GM23338 (cell line): ENCODE measurements around the gene GCK. TPM values are rescaled to one million over a fixed set of nuclear protein-coding genes. Genes with fewer than 3 reads are reported as not detected.

Experiments used
- ATAC-seq: fragments of 200-7000 bp; cut with Tn5 transposase; 3 replicates; pipeline ENCODE4 v1.9.1; 2020
- DNase-seq: peaks from one replicate; pipeline ENCODE4 v3.0.0-alpha.2; 2015; ENCODE audit warnings: low spot score
- H2AFZ ChIP-seq: fragments of 200-600 bp; sonication (generic); 2 replicates; pipeline ENCODE4 v1.8.0; 2016; ENCODE audit warnings: antibody characterized with exemption, mild to moderate bottlenecking, moderate library complexity
- H3F3A ChIP-seq: fragments of 200-600 bp; sonication (generic); replicated peaks from 2 replicates; pipeline ENCODE4 v1.8.0; 2017; ENCODE audit warnings: antibody characterized with exemption, mixed run types, low read depth
- H3K27ac ChIP-seq: fragments of 200-600 bp; sonication (generic); 2 replicates; pipeline ENCODE4 v1.6.1; 2016; ENCODE audit warnings: low read depth
- H3K27me3 ChIP-seq: fragments of 200-600 bp; sonication (generic); 2 replicates; pipeline ENCODE4 v1.8.0; 2016; ENCODE audit warnings: mild to moderate bottlenecking, mixed run types, moderate library complexity; ENCODE audit not compliant: insufficient read depth
- H3K36me3 ChIP-seq: fragments of 200-600 bp; sonication (generic); 2 replicates; pipeline ENCODE4 v1.8.0; 2016; ENCODE audit warnings: mild to moderate bottlenecking; ENCODE audit not compliant: insufficient read depth
- H3K4me1 ChIP-seq: fragments of 200-600 bp; sonication (generic); 2 replicates; pipeline ENCODE4 v1.8.0; 2016; ENCODE audit warnings: mild to moderate bottlenecking, moderate library complexity; ENCODE audit not compliant: insufficient read depth
- H3K4me2 ChIP-seq: fragments of 200-600 bp; sonication (generic); 2 replicates; pipeline ENCODE4 v1.7.1; 2017; ENCODE audit warnings: mixed run types
- H3K4me3 ChIP-seq: fragments of 200-600 bp; sonication (generic); 2 replicates; pipeline ENCODE4 v1.6.1; 2016; ENCODE audit warnings: mixed run types
- H3K79me2 ChIP-seq: fragments of 200-600 bp; sonication (generic); replicated peaks from 2 replicates; pipeline ENCODE4 v1.8.0; 2017; ENCODE audit warnings: mild to moderate bottlenecking; ENCODE audit not compliant: insufficient read depth
- H3K9me2 ChIP-seq: fragments of 200-600 bp; sonication (generic); 2 replicates; pipeline ENCODE4 v1.8.0; 2017; ENCODE audit not compliant: insufficient read depth
- H4K20me1 ChIP-seq: fragments of 200-600 bp; sonication (generic); replicated peaks from 2 replicates; pipeline ENCODE4 v1.8.0; 2017; ENCODE audit warnings: mild to moderate bottlenecking; ENCODE audit not compliant: insufficient read depth
- H3K27ac Mint-ChIP-seq: 2 replicates; pipeline ENCODE4 v1.8.0; 2020; ENCODE audit warnings: inconsistent platforms, mild to moderate bottlenecking, moderate library complexity, mixed read lengths
- H3K27me3 Mint-ChIP-seq: 3 replicates; pipeline ENCODE4 v1.8.0; 2022; ENCODE audit warnings: low read depth, mild to moderate bottlenecking, moderate library complexity, mixed read lengths, inconsistent platforms; ENCODE audit not compliant: insufficient read depth, poor library complexity
- H3K36me3 Mint-ChIP-seq: 3 replicates; pipeline ENCODE4 v1.8.0; 2021; ENCODE audit warnings: low read depth, mild to moderate bottlenecking, inconsistent platforms, moderate library complexity, mixed read lengths
- H3K4me1 Mint-ChIP-seq: 3 replicates; pipeline ENCODE4 v1.8.0; 2020; ENCODE audit warnings: mild to moderate bottlenecking, inconsistent platforms, mixed read lengths
- H3K4me3 Mint-ChIP-seq: 3 replicates; pipeline ENCODE4 v1.8.0; 2021; ENCODE audit warnings: moderate library complexity, mild to moderate bottlenecking, inconsistent platforms, mixed read lengths
- H3K9me3 Mint-ChIP-seq: 3 replicates; pipeline ENCODE4 v1.8.0; 2020; ENCODE audit warnings: moderate library complexity, mild to moderate bottlenecking, inconsistent platforms, mixed read lengths
- CREB1 ChIP-seq: fragments of 250-450 bp; sonication (Bioruptor Pico); IDR thresholded peaks from 2 replicates; pipeline ENCODE4 v1.5.0; 2020; ENCODE audit warnings: low read depth, mild to moderate bottlenecking, moderate library complexity
- ETS1 ChIP-seq: IDR thresholded peaks from 2 replicates; pipeline ENCODE4 v1.6.1; 2016; ENCODE audit warnings: antibody characterized with exemption
- EZH2phosphoT487 ChIP-seq: fragments of 200-600 bp; sonication (generic); IDR thresholded peaks from one replicate; pipeline ENCODE4 v1.8.1; 2018; ENCODE audit warnings: antibody characterized with exemption; ENCODE audit not compliant: unreplicated experiment
- JUNB ChIP-seq: IDR thresholded peaks from one replicate; pipeline ENCODE4 v1.6.1; 2016; ENCODE audit warnings: antibody characterized with exemption; ENCODE audit not compliant: unreplicated experiment
- NANOG ChIP-seq: IDR thresholded peaks from 2 replicates; pipeline ENCODE4 v1.6.1; 2016; ENCODE audit warnings: antibody characterized with exemption, borderline replicate concordance
- POLR2AphosphoS5 ChIP-seq: IDR thresholded peaks from 2 replicates; pipeline ENCODE4 v1.6.1; 2016; ENCODE audit warnings: antibody characterized with exemption, low read depth
- STAT1 ChIP-seq: IDR thresholded peaks from one replicate; pipeline ENCODE4 v1.6.1; 2016; ENCODE audit warnings: antibody characterized with exemption; ENCODE audit not compliant: unreplicated experiment
- ZNF114 ChIP-seq: fragments of 250-450 bp; sonication (Bioruptor Pico); IDR thresholded peaks from 2 replicates; pipeline ENCODE4 v1.5.0; 2020; ENCODE audit warnings: mild to moderate bottlenecking, moderate library complexity
- ZNF331 ChIP-seq: fragments of 250-450 bp; sonication (Bioruptor Pico); IDR thresholded peaks from 2 replicates; pipeline ENCODE4 v1.5.0; 2020; ENCODE audit warnings: low read depth, mild to moderate bottlenecking, moderate library complexity
- ZNF462 ChIP-seq: fragments of 250-450 bp; sonication (Bioruptor Pico); IDR thresholded peaks from 2 replicates; pipeline ENCODE4 v1.5.0; 2020; ENCODE audit warnings: mild to moderate bottlenecking, moderate library complexity
- polyA plus RNA-seq: library from polyadenylated mRNA; unstranded; fragments of >200 nt; fragmentation: Nextera tagmentation; extraction: Ambion mirVana; gene quantifications from 2 replicates; pipeline ENCODE4 v1.2.1, GENCODE V29; 2016
- total RNA-seq: library from RNA; depleted of rRNA; stranded (reverse); fragments of >200 nt; shearing (Covaris generic); gene quantifications from 2 replicates; pipeline ENCODE4 v1.2.3, GENCODE V29; 2014
- TF ChIP-seq, protein P1 (sequence below): IDR thresholded peaks from one replicate; pipeline ENCODE4 v1.6.1; 2018; ENCODE audit warnings: antibody characterized with exemption; ENCODE audit not compliant: unreplicated experiment

Gene GCK
- total and polyA plus RNA-seq, 2 experiments from 2014 or later = 6.1 to 7.3 TPM

GRCh38 chr7:44163591-44163990 lies 25.6 kb downstream of the GCK start (continued):
- TF ChIP-seq ZNF462 (CRISPR knock-in tag) (no peak), JUNB (no peak), EZH2phosphoT487 (no peak)

GRCh38 chr7:44162785-44163395 lies 26.3 kb downstream of the GCK start:
- Mint-ChIP-seq H3K27ac (no peak overlapping the region), H3K4me3 (no peak overlapping the region), H3K27me3 (peaks cover 4% of the 10 kb centered on the region), H3K4me1 (peaks cover 10% of the 10 kb centered on the region), H3K36me3 (no peaks in the 10 kb centered on the region), H3K9me3 (peaks cover 6% of the 10 kb centered on the region; the same call in 2 of the 3 replicates)
- Histone ChIP-seq H3K4me1 (no peaks in the 10 kb centered on the region), H4K20me1 (no peaks in the 10 kb centered on the region), H2AFZ (0 out of 2 replicates have a peak overlapping the region, but pooled peaks have one; percentile 67), H3K4me3 (no peak overlapping the region), H3K27ac (no peak overlapping the region), H3K9me2 (no peaks in the 10 kb centered on the region), H3F3A (no peaks in the 10 kb centered on the region), H3K27me3 (no peaks in the 10 kb centered on the region), H3K79me2 (no peaks in the 10 kb centered on the region), H3K36me3 (no peaks in the 10 kb centered on the region), H3K4me2 (no peak overlapping the region)
- DNase-seq = no peak
- ATAC-seq = peak; percentile 28; the same call in 1 of the 3 replicates
- TF ChIP-seq ETS1 = no peak
- TF ChIP-seq ZNF114 (CRISPR knock-in tag) = no peak
- no peak for TF ChIP-seq CREB1 (CRISPR knock-in tag)
- no peak for TF ChIP-seq POLR2AphosphoS5
- TF ChIP-seq NANOG = no peak
- TF ChIP-seq, protein P1, sequence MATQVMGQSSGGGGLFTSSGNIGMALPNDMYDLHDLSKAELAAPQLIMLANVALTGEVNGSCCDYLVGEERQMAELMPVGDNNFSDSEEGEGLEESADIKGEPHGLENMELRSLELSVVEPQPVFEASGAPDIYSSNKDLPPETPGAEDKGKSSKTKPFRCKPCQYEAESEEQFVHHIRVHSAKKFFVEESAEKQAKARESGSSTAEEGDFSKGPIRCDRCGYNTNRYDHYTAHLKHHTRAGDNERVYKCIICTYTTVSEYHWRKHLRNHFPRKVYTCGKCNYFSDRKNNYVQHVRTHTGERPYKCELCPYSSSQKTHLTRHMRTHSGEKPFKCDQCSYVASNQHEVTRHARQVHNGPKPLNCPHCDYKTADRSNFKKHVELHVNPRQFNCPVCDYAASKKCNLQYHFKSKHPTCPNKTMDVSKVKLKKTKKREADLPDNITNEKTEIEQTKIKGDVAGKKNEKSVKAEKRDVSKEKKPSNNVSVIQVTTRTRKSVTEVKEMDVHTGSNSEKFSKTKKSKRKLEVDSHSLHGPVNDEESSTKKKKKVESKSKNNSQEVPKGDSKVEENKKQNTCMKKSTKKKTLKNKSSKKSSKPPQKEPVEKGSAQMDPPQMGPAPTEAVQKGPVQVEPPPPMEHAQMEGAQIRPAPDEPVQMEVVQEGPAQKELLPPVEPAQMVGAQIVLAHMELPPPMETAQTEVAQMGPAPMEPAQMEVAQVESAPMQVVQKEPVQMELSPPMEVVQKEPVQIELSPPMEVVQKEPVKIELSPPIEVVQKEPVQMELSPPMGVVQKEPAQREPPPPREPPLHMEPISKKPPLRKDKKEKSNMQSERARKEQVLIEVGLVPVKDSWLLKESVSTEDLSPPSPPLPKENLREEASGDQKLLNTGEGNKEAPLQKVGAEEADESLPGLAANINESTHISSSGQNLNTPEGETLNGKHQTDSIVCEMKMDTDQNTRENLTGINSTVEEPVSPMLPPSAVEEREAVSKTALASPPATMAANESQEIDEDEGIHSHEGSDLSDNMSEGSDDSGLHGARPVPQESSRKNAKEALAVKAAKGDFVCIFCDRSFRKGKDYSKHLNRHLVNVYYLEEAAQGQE = no peak
- no peak for TF ChIP-seq ZNF331
- no peak for TF ChIP-seq STAT1
